GM12864 (cell line): Measurements from ENCODE around the gene KIF5A.

Experiments
- DNase-seq: peaks from one replicate; pipeline ENCODE4 v3.0.0-alpha.2; 2011; ENCODE audit warnings: low read depth
- H3K4me3 ChIP-seq: 2 replicates; pipeline ENCODE4 v1.5.1; 2011; ENCODE audit warnings: mild to moderate bottlenecking, low read depth, low read length, control low read depth
- TF ChIP-seq, protein P1 (sequence below): IDR thresholded peaks from 2 replicates; pipeline ENCODE4 v1.5.1; 2011; ENCODE audit warnings: low read depth, mild to moderate bottlenecking, moderate library complexity, low read length, control low read depth, inconsistent platforms; ENCODE audit errors: missing control alignments

KIF5A gene

GRCh38 chr12:57626111-57626920 is 76.5 kb downstream of the KIF5A start:
- no peak for DNase-seq
- TF ChIP-seq, protein P1, sequence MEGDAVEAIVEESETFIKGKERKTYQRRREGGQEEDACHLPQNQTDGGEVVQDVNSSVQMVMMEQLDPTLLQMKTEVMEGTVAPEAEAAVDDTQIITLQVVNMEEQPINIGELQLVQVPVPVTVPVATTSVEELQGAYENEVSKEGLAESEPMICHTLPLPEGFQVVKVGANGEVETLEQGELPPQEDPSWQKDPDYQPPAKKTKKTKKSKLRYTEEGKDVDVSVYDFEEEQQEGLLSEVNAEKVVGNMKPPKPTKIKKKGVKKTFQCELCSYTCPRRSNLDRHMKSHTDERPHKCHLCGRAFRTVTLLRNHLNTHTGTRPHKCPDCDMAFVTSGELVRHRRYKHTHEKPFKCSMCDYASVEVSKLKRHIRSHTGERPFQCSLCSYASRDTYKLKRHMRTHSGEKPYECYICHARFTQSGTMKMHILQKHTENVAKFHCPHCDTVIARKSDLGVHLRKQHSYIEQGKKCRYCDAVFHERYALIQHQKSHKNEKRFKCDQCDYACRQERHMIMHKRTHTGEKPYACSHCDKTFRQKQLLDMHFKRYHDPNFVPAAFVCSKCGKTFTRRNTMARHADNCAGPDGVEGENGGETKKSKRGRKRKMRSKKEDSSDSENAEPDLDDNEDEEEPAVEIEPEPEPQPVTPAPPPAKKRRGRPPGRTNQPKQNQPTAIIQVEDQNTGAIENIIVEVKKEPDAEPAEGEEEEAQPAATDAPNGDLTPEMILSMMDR, result no peak
- no peak overlapping the region for H3K4me3 ChIP-seq

GRCh38 chr12:57626921-57627445 is 77.1 kb downstream of the KIF5A start:
- no peak overlapping the region for H3K4me3 ChIP-seq
- DNase-seq, result no peak
- TF ChIP-seq, protein P1, result no peak

GRCh38 chr12:57627501-57628279 is 77.8 kb downstream of the KIF5A start:
- DNase-seq, result no peak
- TF ChIP-seq, protein P1, result peak; percentile 27
- H3K4me3 ChIP-seq, result no peak overlapping the region

- no peak for DNase-seq
- no peak overlapping the region for H3K4me3 ChIP-seq
- TF ChIP-seq, protein P1, result no peak
Observed at GRCh38 chr12:57628280-57629191, 78.7 kb downstream of the KIF5A start.

- no peak overlapping the region for H3K4me3 ChIP-seq
- no peak for DNase-seq
- TF ChIP-seq, protein P1, result no peak
Observed at GRCh38 chr12:57629897-57630471, 80.1 kb downstream of the KIF5A start.

DNA sequence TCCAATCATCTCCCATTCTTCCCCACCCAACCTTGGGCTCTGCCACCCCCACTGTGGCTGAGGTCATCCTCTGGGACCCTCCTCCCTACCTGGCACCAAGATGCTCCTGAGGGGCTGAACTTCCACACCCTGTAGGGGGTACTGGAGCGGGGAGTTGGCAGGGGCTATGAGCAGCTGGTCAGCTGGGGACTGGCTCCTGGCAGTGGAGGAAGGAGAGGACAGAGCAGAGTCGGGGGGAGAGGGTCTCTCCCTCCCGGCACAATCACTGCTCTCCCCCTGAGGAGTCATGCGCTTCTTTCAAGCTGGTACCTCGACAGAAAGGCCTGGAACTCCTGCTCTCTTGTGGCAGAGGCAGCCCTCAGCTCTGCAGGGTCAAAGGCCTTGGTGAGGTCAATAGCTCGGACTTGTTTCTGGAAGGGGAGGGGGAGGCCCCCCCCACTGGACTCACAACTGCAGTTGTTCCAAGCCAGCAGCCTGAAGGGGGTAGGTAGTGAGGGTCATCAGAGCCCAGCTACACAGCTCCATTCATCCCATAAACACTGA is 81.1 kb downstream of the KIF5A start:
- no peak overlapping the region for H3K4me3 ChIP-seq
- TF ChIP-seq, protein P1, result no peak
- no peak for DNase-seq
